HepG2 (cell line): ENCODE data around the gene SLC6A12. TPM values are rescaled to one million over a fixed set of nuclear protein-coding genes. Genes with fewer than 3 reads are reported as not detected.

Experiments
- ATAC-seq: fragments of 200-7000 bp; cut with Tn5 transposase; 3 replicates; pipeline ENCODE4 v1.9.1; 2020; ENCODE audit warnings: mild to moderate bottlenecking, moderate library complexity
- BruUV-seq: library from RNA; stranded (reverse); fragments of 400-500 nt; replicated peaks from 2 replicates; lab custom pipeline; 2021; lab: Mats Ljungman, UMichigan
- CTCF ChIA-PET: fragments of 300-600 bp; formaldehyde crosslinking; extraction: SDS; loops from one replicate; lab custom pipeline; 2021; ENCODE audit warnings: low total read pairs, inconsistent platforms, low intra/inter-chr PET ratio; lab: Yijun Ruan, JAX
- POLR2A ChIA-PET: fragments of 350-600 bp; sonication (Branson Sonifier 250); formaldehyde crosslinking; loops from one replicate; lab custom pipeline; 2020; ENCODE audit warnings: antibody characterized with exemption, inconsistent platforms; lab: Yijun Ruan, JAX
- DNase-seq: peaks from one replicate; pipeline ENCODE4 v3.0.0-alpha.2; 2015; ENCODE audit warnings: low spot score
- FAIRE-seq: peaks from 3 replicates; lab custom pipeline; 2011; peaks lifted over from hg19 to GRCh38; lab: Jason Lieb, UNC
- H2AFZ ChIP-seq: one replicate; pipeline ENCODE4 v1.6.1; 2011; ENCODE audit warnings: low read length, inconsistent platforms
- H3K27ac ChIP-seq: fragments of 300-600 bp; 3 replicates; pipeline ENCODE4 v1.8.0; 2011; ENCODE audit warnings: mixed run types, mild to moderate bottlenecking, mixed read lengths, low read length, inconsistent platforms; ENCODE audit not compliant: insufficient read depth; ENCODE audit errors: extremely low read length
- H3K27me3 ChIP-seq, 2 experiments: fragments of 200-600 bp in 1 of 2; 2 replicates in 1 of 2; 3 replicates in 1 of 2; pipeline versions ENCODE4 v1.6.0 to v1.8.0; 2011; ENCODE audit warnings: low read length in 2 of 2, mild to moderate bottlenecking in 2 of 2, moderate library complexity in 2 of 2, inconsistent platforms in 1 of 2; ENCODE audit not compliant: insufficient read depth in 2 of 2, control insufficient read depth in 1 of 2
- H3K36me3 ChIP-seq, 2 experiments: fragments of 200-600 bp in 1 of 2; replicated peaks in 1 of 2; 2 replicates in 1 of 2; 3 replicates in 1 of 2; pipeline versions ENCODE4 v1.5.1 to v1.8.0; 2011; ENCODE audit warnings: low read length in 2 of 2, inconsistent platforms in 1 of 2; ENCODE audit not compliant: insufficient read depth in 2 of 2, control insufficient read depth in 1 of 2
- H3K4me1 ChIP-seq: 2 replicates; pipeline ENCODE4 v1.5.1; 2012; ENCODE audit warnings: low read length, inconsistent platforms; ENCODE audit not compliant: insufficient read depth
- H3K4me2 ChIP-seq: 2 replicates; pipeline ENCODE4 v1.6.0; 2011; ENCODE audit warnings: low read depth, low read length, inconsistent platforms
- H3K4me3 ChIP-seq, 3 experiments: fragments of 200-600 bp in 1 of 3; sonication (generic), shearing (Covaris generic) in 1 of 3; replicated peaks in 1 of 3; 2 replicates each; pipeline ENCODE4 v1.5.1; 2011 to 2016; ENCODE audit warnings: low read length in 3 of 3, inconsistent platforms in 2 of 3, low read depth in 2 of 3, mild to moderate bottlenecking in 2 of 3, control low read depth in 1 of 3, mixed read lengths in 1 of 3; ENCODE audit not compliant: insufficient read depth in 1 of 3
- H3K79me2 ChIP-seq: one replicate; pipeline ENCODE4 v1.6.1; 2011; ENCODE audit warnings: low read length, inconsistent platforms; ENCODE audit not compliant: insufficient read depth
- H3K9ac ChIP-seq: 2 replicates; pipeline ENCODE4 v1.6.0; 2011; ENCODE audit warnings: mild to moderate bottlenecking, low read depth, low read length, inconsistent platforms; ENCODE audit not compliant: insufficient read depth
- H3K9me3 ChIP-seq: 2 replicates; pipeline ENCODE4 v1.5.1; 2012; ENCODE audit warnings: mild to moderate bottlenecking, low read length
- H4K20me1 ChIP-seq: 2 replicates; pipeline ENCODE4 v1.6.0; 2011; ENCODE audit warnings: inconsistent platforms, mild to moderate bottlenecking, low read length, moderate library complexity; ENCODE audit not compliant: insufficient read depth
- ADNP ChIP-seq: sonication (generic); formaldehyde crosslinking; IDR thresholded peaks from 2 replicates; pipeline ENCODE4 v1.4.0; 2020; ENCODE audit warnings: missing genetic modification reagents
- CERS6 ChIP-seq: sonication (generic); formaldehyde crosslinking; IDR thresholded peaks from 2 replicates; pipeline ENCODE4 v1.5.0; 2020; ENCODE audit warnings: missing genetic modification reagents
- ESRRA ChIP-seq: sonication (generic); formaldehyde crosslinking; IDR thresholded peaks from 2 replicates; pipeline ENCODE4 v1.5.1; 2020; ENCODE audit warnings: mild to moderate bottlenecking, low read depth, missing genetic modification reagents
- HMGXB3 ChIP-seq: sonication (generic); formaldehyde crosslinking; IDR thresholded peaks from 2 replicates; pipeline ENCODE4 v1.4.0; 2020; ENCODE audit warnings: missing genetic modification reagents, borderline replicate concordance
- JDP2 ChIP-seq: sonication (generic); formaldehyde crosslinking; IDR thresholded peaks from 2 replicates; pipeline ENCODE4 v1.8.1; 2022; ENCODE audit warnings: missing genetic modification reagents, borderline replicate concordance
- NCOA2 ChIP-seq: sonication (generic); formaldehyde crosslinking; IDR thresholded peaks from 2 replicates; pipeline ENCODE4 v1.8.0; 2022; ENCODE audit warnings: inconsistent platforms
- SNAI1 ChIP-seq: sonication (generic); formaldehyde crosslinking; IDR thresholded peaks from 2 replicates; pipeline ENCODE4 v1.5.0; 2020; ENCODE audit warnings: mild to moderate bottlenecking, missing genetic modification reagents, borderline replicate concordance
- ZMYM3 ChIP-seq: sonication (generic); formaldehyde crosslinking; IDR thresholded peaks from 2 replicates; pipeline ENCODE4 v1.5.1; 2020; ENCODE audit warnings: mild to moderate bottlenecking, missing genetic modification reagents
- ZNF235 ChIP-seq: sonication (generic); formaldehyde crosslinking; IDR thresholded peaks from 2 replicates; pipeline ENCODE4 v1.8.1; 2023; ENCODE audit warnings: mild to moderate bottlenecking, missing genetic modification reagents, borderline replicate concordance
- ZNF709 ChIP-seq: sonication (generic); formaldehyde crosslinking; IDR thresholded peaks from 2 replicates; pipeline ENCODE4 v1.5.0; 2020; ENCODE audit warnings: mild to moderate bottlenecking, missing genetic modification reagents
- ZNF878 ChIP-seq: sonication (generic); formaldehyde crosslinking; IDR thresholded peaks from 2 replicates; pipeline ENCODE4 v1.8.1; 2023; ENCODE audit warnings: mild to moderate bottlenecking, missing genetic modification reagents, moderate library complexity
- WGBS: methylation state at CpG from one replicate; pipeline ENCODE4 v1.1.6; 2017; ENCODE audit warnings: low lambda C conversion rate; 5-methylcytosine and 5-hydroxymethylcytosine counted together
- in situ Hi-C: cut with HindIII; loops from 2 replicates; pipeline ENCODE4 v1.10.0; 2017; ENCODE audit warnings: low pct_unique_long_range_greater_than_20kb; ENCODE audit not compliant: extremely low pct_ligation_motif_present
- intact Hi-C: fragments of 100-400 bp; cut with micrococcal nuclease; formaldehyde crosslinking; loops from one replicate; pipeline ENCODE4 v1.10.0; 2022; ENCODE audit not compliant: unreplicated experiment
- polyA plus RNA-seq, 8 experiments: library from polyadenylated mRNA; depleted of rRNA in 3 of 8; stranded (reverse) in 7 of 8; unstranded in 1 of 8; fragments of >200 nt; fragmentation: Illumina TruSeq in 4 of 8; extraction: Trizol in 4 of 8; gene quantifications; 2 replicates each; pipeline versions ENCODE4 v1.2.1 to v1.2.3, GENCODE V29; 2011 to 2016; ENCODE audit warnings: low read depth in 4 of 8, missing spikeins in 1 of 8, mixed read lengths in 1 of 8; ENCODE audit not compliant: insufficient read depth in 1 of 8
- total RNA-seq, 5 experiments: library from RNA; depleted of rRNA; stranded (reverse); fragments of >200 nt; fragmentation: Illumina TruSeq; extraction: Trizol; gene quantifications; 2 replicates each; pipeline ENCODE4 v1.2.3, GENCODE V29; 2016; ENCODE audit warnings: low read depth in 1 of 5

The SLC6A12 gene
- total and polyA plus RNA-seq, 2 of the 13 experiments (the other 11 are each of a cell fraction or from before 2014, with no cell fraction given): 3.7 to 18.8 TPM

GRCh38 chr12:212415-212714, 1.6 kb downstream of the SLC6A12 start:
- TSS peak; percentile 31 for BruUV-seq
- TF ChIP-seq ADNP (CRISPR knock-in tag) (peak; percentile 28; the same call in 1 of the 2 replicates), CERS6 (CRISPR knock-in tag) (no peak)
- peaks cover 73% of the 10 kb centered on the region for H3K4me1 ChIP-seq
- POLR2A ChIA-PET: interaction anchor here (1.4 to 2.1 kb wide), 3 partner anchors 14 to 24 kb away, joined by 4 to 12 read pairs (median 8); no protein-coding TSS in a partner anchor
- ATAC-seq: no peak
- DNase-seq: no peak
- no peaks in the 10 kb centered on the region for H3K79me2 ChIP-seq
- H2AFZ ChIP-seq: no peak overlapping the region
- H3K4me2 ChIP-seq: peak overlapping the region; percentile 91
- in situ Hi-C loops (no loop called here), intact Hi-C loops (loop anchor here (5.0 kb wide), 1 partner anchor 35 kb away; no protein-coding TSS in a partner anchor)
- peak overlapping the region; percentile 23; the same call in 1 of the 2 replicates for H3K9ac ChIP-seq
- H3K9me3 ChIP-seq: no peaks in the 10 kb centered on the region
- peaks cover 0 to 16% of the 10 kb centered on the region in 2 experiments; a peak in 3 of 5 replicates for H3K27me3 ChIP-seq
- H4K20me1 ChIP-seq: peaks cover 7% of the 10 kb centered on the region
- FAIRE-seq: no peak
- H3K36me3 ChIP-seq: no peaks in the 10 kb centered on the region
- WGBS: 36% methylated on average over 8 of the region's 8 CpGs
- CTCF ChIA-PET: no interaction called here
- no peak overlapping the region for H3K27ac ChIP-seq
- H3K4me3 ChIP-seq: peak overlapping the region in 2 of 3 experiments; percentile 43 to 65; a peak in 1 of 6 replicates

- H3K27ac ChIP-seq: no peak overlapping the region
- no peaks in the 10 kb centered on the region for H3K9me3 ChIP-seq
- DNase-seq (no peak), ATAC-seq (no peak), FAIRE-seq (no peak)
- H3K9ac ChIP-seq: no peak overlapping the region
- peak overlapping the region; percentile 91 for H3K4me2 ChIP-seq
- no peak overlapping the region; a peak in 1 of 6 replicates for H3K4me3 ChIP-seq
- H3K4me1 ChIP-seq: peaks cover 75% of the 10 kb centered on the region
- 92% methylated on average over 16 of the region's 16 CpGs for WGBS
- intact Hi-C loops: loop anchor here (5.0 kb wide), 1 partner anchor 35 kb away; no protein-coding TSS in a partner anchor
- H2AFZ ChIP-seq: no peak overlapping the region
- H3K79me2 ChIP-seq: no peaks in the 10 kb centered on the region
- BruUV-seq: no TSS peak
- peaks cover 7% of the 10 kb centered on the region for H4K20me1 ChIP-seq
- CTCF ChIA-PET: no interaction called here
- POLR2A ChIA-PET: interaction anchor here (1.4 to 2.3 kb wide), 3 partner anchors 8 to 25 kb away, joined by 4 to 14 read pairs (median 12); no protein-coding TSS in a partner anchor
- H3K36me3 ChIP-seq: no peaks in the 10 kb centered on the region
- in situ Hi-C loops: no loop called here
- H3K27me3 ChIP-seq: peaks cover 0 to 16% of the 10 kb centered on the region in 2 experiments; a peak in 3 of 5 replicates
- TF ChIP-seq HMGXB3: no peak
- TF ChIP-seq ZNF235 (CRISPR knock-in tag): no peak
- no peak for TF ChIP-seq SNAI1 (CRISPR knock-in tag)
- no peak for TF ChIP-seq ZNF878
- no peak for TF ChIP-seq JDP2
- 0 out of 2 replicates have a peak, but pooled peaks have one; percentile 12 for TF ChIP-seq ZMYM3 (CRISPR knock-in tag)
- TF ChIP-seq NCOA2: no peak
- no peak for TF ChIP-seq ZNF709 (CRISPR knock-in tag)
- no peak for TF ChIP-seq ESRRA (CRISPR knock-in tag)
These were observed 2.1 kb downstream of the SLC6A12 start for GRCh38 chr12:211639-212414.
